ENCODE data around the gene FBXO2.

Gene FBXO2

GRCh38 chr1:11682799-11683198 is 28.6 kb upstream of the FBXO2 start:
- Histone ChIP-seq H3K27ac (ENCODE audit: low read length) (no peak overlapping the region), H3K9ac (ENCODE audit: low read length) (no peak overlapping the region), H3K4me2 (ENCODE audit: low read depth, low read length) (no peak overlapping the region), H3K27me3 (replicated peaks; ENCODE audit: insufficient read depth, low read length) (peaks cover 21% of the 10 kb centered on the region), H3K36me3 (replicated peaks; ENCODE audit: insufficient read depth, low read length) (no peaks in the 10 kb centered on the region), H3K79me2 (ENCODE audit: low read length) (peaks cover 7% of the 10 kb centered on the region), H3K9me2 (replicated peaks; ENCODE audit: insufficient read depth, low read length) (no peaks in the 10 kb centered on the region), H3K9me3 (replicated peaks; ENCODE audit: insufficient read depth, low read length) (no peaks in the 10 kb centered on the region), H3K4me1 (ENCODE audit: low read length) (no peaks in the 10 kb centered on the region), H2AFZ (ENCODE audit: low read length) (no peak overlapping the region), H3F3A (ENCODE audit: insufficient read depth, low read length) (peaks cover 9% of the 10 kb centered on the region), H4K20me1 (ENCODE audit: insufficient read depth, low read length) (no peaks in the 10 kb centered on the region), H3K4me3 (ENCODE audit: low read length) (no peak overlapping the region)
- DNase-seq = no peak
- TF ChIP-seq CTCF (IDR thresholded peaks at IDR 0.05; ENCODE audit: low read length) = no peak
- no peak for TF ChIP-seq EZH2phosphoT487 (IDR thresholded peaks at IDR 0.05; ENCODE audit: low read length)
- no peak for TF ChIP-seq EZH2 (optimal IDR thresholded peaks at IDR 0.05; ENCODE audit: low read depth, low read length)

- Histone ChIP-seq H3K27ac (ENCODE audit: low read length) (no peak overlapping the region), H3K4me2 (ENCODE audit: low read depth, low read length) (peak overlapping the region; percentile 92; the same call in 1 of the 2 replicates)
Observed at GRCh38 chr1:11682287-11682771, 28.1 kb upstream of the FBXO2 start.

GRCh38 chr1:11681071-11681771 is 27.0 kb upstream of the FBXO2 start, which contains the start of gene MAD2L2:
Gene MAD2L2 (minus strand): TSS chr1:11681148. CDS start chr1:11680601, 547 bp downstream.
- no peak for TF ChIP-seq EZH2phosphoT487 (IDR thresholded peaks at IDR 0.05; ENCODE audit: low read length)
- TF ChIP-seq EZH2 (optimal IDR thresholded peaks at IDR 0.05; ENCODE audit: low read depth, low read length) = no peak
- no peak for TF ChIP-seq CTCF (IDR thresholded peaks at IDR 0.05; ENCODE audit: low read length)
- peaks cover 7% of the 10 kb centered on the region for H3K79me2 ChIP-seq (ENCODE audit: low read length)
- H3K4me1 ChIP-seq (ENCODE audit: low read length) = no peaks in the 10 kb centered on the region
- DNase-seq = peak; percentile 86
- peak within 1 kb of the TSS; percentile 86 for H3K9ac ChIP-seq (ENCODE audit: low read length)
- H3K4me2 ChIP-seq (ENCODE audit: low read depth, low read length) = peak within 1 kb of the TSS; percentile 99
- H3K36me3 ChIP-seq (replicated peaks; ENCODE audit: insufficient read depth, low read length) = no peaks in the 10 kb centered on the region
- no peaks in the 10 kb centered on the region for H4K20me1 ChIP-seq (ENCODE audit: insufficient read depth, low read length)
- H3K27ac ChIP-seq (ENCODE audit: low read length) = peak within 1 kb of the TSS; percentile 36; the same call in 1 of the 2 replicates
- H3K9me3 ChIP-seq (replicated peaks; ENCODE audit: insufficient read depth, low read length) = no peaks in the 10 kb centered on the region
- H3K4me3 ChIP-seq (ENCODE audit: low read length) = peak within 1 kb of the TSS; percentile 99
- H3K9me2 ChIP-seq (replicated peaks; ENCODE audit: insufficient read depth, low read length) = no peaks in the 10 kb centered on the region
- H2AFZ ChIP-seq (ENCODE audit: low read length) = peak within 1 kb of the TSS; percentile 99
- H3K27me3 ChIP-seq (replicated peaks; ENCODE audit: insufficient read depth, low read length) = peaks cover 18% of the 10 kb centered on the region
- H3F3A ChIP-seq (ENCODE audit: insufficient read depth, low read length) = peaks cover 9% of the 10 kb centered on the region

More at GRCh38 chr1:11682287-11682771, 28.1 kb upstream of the FBXO2 start:
- peaks cover 21% of the 10 kb centered on the region for H3K27me3 ChIP-seq (replicated peaks; ENCODE audit: insufficient read depth, low read length)
- peaks cover 9% of the 10 kb centered on the region for H3F3A ChIP-seq (ENCODE audit: insufficient read depth, low read length)
- H3K79me2 ChIP-seq (ENCODE audit: low read length) = peaks cover 7% of the 10 kb centered on the region
- H3K4me3 ChIP-seq (ENCODE audit: low read length) = no peak overlapping the region
- no peak for DNase-seq
- H2AFZ ChIP-seq (ENCODE audit: low read length) = peak overlapping the region; percentile 99; the same call in 1 of the 2 replicates
- H3K4me1 ChIP-seq (ENCODE audit: low read length) = no peaks in the 10 kb centered on the region
- TF ChIP-seq EZH2phosphoT487 (IDR thresholded peaks at IDR 0.05; ENCODE audit: low read length) = no peak
- no peak for TF ChIP-seq EZH2 (optimal IDR thresholded peaks at IDR 0.05; ENCODE audit: low read depth, low read length)
- no peak for TF ChIP-seq CTCF (IDR thresholded peaks at IDR 0.05; ENCODE audit: low read length)
- no peaks in the 10 kb centered on the region for H4K20me1 ChIP-seq (ENCODE audit: insufficient read depth, low read length)
- H3K36me3 ChIP-seq (replicated peaks; ENCODE audit: insufficient read depth, low read length) = no peaks in the 10 kb centered on the region
- no peak overlapping the region for H3K9ac ChIP-seq (ENCODE audit: low read length)
- no peaks in the 10 kb centered on the region for H3K9me2 ChIP-seq (replicated peaks; ENCODE audit: insufficient read depth, low read length)
- no peaks in the 10 kb centered on the region for H3K9me3 ChIP-seq (replicated peaks; ENCODE audit: insufficient read depth, low read length)

All from MM.1S (cell line).